HG03558 (cell line): ENCODE data around the gene GALNT6.
"Not testable (repeated sequence)": the region's sequence is repeated elsewhere in the genome, so short reads cannot be mapped to it uniquely, and the experiment has no call there.

Source experiments
- ATAC-seq: cut with Tn5 transposase; IDR thresholded peaks from one replicate; pipeline ENCODE4 v1.9.1; 2021; ENCODE audit warnings: moderate number of reproducible peaks; ENCODE audit not compliant: unreplicated experiment; ENCODE audit errors: extremely low read depth

The GALNT6 gene

DNA sequence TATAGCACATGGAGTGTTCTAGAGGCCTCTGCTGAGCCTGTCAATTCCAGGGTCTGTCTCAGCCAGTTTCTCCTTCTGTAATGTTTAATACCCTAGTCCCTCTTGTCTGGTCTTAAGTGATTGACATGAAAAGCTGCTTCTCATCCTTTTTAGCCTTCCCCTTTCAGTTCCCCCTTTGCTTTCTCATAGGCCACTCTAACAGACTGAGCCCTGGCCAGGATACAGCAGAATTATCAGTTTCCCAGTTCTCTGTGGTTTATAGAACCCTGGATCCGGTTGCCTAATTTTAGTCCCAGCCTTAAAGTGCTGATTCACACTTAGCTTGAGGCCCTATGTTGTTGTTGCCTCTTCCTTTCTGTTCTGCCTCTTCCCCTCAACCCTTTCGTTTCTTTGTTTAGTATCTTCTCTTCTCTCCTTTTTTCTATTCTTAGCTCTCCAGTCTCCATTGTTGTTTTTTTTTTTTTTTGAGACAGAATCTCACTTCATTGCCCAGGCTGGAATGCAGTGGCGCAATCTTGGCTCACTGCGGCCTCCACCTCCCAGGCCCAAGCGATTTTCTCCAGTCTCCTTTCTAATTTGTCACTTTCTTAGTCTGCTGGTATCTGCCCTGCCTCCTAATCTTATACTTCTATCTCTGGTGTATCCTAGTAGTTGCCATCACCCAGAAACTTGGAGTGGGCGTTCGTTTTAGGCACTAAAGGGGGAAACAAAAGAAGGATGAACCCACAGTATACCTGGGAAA lies 64.3 kb downstream of the GALNT6 start:
- ATAC-seq: no peak

DNA sequence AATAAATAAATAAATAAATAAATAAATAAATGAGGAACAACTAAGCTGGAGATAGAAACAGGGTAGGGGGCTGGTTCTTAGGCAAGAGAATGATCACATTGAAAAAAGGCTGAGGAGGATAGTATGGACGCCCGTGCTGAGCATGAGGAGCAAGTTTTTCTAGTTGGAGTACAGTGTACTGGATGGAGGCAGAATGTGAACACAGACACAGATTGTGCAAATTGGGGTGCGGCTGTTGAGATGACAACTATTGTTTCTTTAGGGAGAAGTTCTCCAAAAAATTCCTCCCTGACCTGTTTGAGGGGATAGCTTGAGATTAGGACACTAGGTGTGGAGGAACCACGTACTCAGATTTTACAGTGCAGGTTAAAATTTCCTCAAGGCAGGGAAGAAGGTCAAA lies 66.3 kb downstream of the GALNT6 start:
- no peak for ATAC-seq

DNA sequence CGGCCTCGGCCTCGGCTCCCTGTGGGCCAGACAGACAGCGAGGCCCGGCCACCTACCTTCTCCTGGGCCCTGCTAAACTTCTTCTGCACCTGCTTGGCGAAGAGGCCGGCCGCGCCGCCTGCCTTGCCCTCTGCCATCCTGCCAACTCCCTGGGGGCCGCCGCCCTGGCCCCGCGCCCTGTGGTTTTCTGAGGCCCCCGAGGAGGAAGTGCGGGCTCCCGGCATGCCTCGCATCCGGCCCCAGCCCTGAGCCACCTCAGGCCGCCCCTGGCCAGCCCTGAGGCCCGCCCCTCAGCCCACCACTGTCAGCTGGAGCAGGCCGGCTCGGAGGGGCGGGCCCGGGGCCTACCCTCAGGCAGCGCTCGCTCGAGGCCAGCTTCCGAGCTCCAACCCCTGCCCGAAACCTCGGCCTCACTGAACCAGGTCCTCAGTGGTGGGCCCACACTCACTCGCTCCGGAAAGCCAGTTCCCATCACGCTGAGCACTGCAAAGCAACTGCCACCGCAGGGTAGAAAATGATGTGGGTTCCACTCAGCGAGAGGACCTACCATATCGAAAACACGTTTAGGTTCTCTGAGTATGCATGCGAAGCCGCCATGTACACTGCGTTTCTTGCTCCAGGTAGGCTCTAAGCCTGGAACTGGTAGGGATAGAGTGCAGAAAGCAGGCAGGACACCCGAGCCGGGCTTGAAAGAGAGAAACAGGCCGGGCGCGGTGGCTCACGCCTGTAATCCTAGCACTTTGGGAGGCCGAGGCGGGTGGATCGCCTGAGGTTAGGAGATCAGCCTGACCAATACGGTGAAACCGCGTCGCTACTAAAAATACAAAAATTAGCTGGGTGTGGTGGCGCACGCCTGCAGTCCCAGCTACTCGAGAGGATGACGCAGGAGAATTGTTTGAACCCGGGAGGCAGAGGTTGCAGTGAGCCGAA lies 67.0 kb downstream of the GALNT6 start, which contains the start of gene BIN2:
Gene BIN2 (minus strand): TSS at position 209 of the 930 bp plus-strand sequence. CDS start 72 bp downstream, at position 137.
- ATAC-seq: no peak

DNA sequence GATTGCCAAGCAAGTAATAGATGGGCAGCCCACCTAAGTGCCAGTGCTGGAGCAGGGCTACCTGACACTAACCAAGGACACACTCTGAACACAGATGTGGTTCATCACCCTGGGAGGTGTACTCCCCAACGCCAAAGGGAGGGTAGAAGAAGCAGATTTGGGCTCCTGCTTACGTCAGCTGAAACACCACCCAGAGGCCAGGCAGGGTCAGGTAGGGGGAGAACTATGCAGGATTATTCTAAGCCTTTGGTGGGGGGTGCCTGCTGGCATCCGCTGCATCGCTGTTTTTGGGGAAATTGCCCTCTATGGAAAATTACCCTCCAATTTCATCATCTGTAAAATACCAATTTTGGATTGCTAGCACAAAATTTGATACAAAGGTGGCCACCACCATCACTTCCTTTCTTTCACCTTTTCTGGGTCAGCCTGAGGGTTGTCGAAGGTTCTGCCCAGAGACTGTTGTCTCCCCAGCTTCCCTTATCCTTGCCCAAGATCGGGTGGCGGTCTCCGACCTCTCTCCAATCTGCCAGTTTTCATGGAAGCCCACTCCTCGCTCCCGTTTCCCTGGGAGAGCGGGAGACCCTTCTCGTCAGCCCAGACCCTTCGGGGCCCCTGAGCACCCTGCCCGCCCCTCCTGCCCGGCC lies 67.8 kb downstream of the GALNT6 start:
- no peak for ATAC-seq

DNA sequence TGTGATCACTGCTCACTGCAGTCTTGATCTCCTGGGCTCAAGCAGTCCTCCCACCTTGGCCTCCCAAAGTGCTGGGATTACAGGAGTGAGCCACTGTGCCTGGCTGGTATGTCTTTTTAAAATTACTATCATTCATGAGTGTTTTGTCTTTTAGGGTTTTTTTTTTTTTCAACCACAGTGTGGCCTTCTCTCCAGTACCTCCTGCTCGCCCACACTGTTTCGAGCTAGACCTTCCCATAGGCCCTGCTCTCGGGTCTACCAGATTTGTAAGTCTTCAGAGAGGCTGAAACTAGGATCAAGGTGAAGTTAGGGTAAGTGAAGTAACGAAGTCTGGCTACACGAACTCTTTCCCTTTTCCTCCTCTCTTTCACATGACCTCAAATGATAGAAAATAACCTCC lies 68.8 kb downstream of the GALNT6 start:
- ATAC-seq: no peak

DNA sequence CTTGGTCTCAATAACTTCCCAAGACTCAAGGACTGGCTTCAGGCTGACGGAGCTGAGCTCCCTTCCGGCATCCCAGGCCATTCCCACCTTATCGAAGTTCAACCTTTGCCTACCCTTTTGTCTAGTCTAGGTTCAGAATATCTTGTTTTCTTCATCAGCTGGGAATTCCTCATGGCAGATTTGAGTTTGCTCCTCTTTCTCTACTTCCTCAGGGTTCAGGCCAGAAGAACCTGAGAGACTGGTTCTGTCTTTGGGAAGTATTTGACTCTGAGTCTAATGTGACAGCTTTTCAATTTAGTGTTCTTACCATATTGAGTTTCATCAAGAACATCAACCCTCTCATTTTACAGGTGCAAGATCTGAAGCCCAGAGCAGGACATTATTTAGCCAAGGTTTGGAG lies 69.3 kb downstream of the GALNT6 start:
- no peak for ATAC-seq

DNA sequence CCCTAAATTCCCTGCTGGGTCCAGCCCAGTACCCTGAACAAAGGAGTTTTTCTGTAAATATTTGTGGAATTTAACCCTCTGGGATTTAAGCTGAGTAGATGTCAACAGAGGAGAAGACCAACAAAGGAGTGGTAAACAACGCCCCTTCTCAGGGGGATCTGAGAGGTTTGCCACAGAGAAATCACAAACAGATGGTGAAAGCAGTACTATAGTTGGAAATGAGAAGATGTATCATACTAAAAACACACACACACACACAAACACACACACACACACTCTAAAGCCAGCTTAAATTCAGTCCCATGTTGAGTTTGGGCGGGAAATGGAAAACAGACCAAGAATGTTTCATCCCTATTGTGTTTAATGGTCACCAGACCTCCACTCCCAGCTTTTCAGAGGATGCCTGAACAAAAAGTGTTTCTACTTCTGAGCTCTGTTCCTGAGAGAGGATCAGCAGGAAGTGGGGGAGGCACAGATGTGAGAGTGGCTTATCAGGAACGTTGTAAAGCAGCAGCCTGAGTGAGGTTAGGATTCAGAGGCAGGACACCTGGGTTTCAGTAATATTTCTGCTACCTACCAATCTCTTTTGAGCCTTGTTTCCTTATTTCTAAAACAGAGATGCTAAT lies 70.4 kb downstream of the GALNT6 start:
- no peak for ATAC-seq

DNA sequence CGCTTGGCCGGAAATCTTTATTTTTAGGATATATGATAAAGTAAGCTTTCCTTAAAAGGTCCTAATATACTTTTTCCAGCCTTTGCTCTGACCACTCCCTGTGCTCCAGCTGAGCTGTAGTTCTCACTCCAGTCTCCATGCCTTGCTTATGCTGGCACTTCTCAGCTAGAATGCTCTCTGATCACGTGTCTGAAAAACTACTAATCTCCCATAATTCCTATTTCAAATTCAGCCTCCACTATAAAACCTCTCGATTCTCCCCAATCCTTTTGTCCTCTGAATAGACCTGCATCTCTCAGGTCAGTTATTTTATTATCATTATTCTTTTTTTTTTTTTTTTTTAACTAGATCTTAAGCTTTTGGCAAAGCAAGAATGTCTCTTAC lies 70.9 kb downstream of the GALNT6 start:
- no peak for ATAC-seq

DNA sequence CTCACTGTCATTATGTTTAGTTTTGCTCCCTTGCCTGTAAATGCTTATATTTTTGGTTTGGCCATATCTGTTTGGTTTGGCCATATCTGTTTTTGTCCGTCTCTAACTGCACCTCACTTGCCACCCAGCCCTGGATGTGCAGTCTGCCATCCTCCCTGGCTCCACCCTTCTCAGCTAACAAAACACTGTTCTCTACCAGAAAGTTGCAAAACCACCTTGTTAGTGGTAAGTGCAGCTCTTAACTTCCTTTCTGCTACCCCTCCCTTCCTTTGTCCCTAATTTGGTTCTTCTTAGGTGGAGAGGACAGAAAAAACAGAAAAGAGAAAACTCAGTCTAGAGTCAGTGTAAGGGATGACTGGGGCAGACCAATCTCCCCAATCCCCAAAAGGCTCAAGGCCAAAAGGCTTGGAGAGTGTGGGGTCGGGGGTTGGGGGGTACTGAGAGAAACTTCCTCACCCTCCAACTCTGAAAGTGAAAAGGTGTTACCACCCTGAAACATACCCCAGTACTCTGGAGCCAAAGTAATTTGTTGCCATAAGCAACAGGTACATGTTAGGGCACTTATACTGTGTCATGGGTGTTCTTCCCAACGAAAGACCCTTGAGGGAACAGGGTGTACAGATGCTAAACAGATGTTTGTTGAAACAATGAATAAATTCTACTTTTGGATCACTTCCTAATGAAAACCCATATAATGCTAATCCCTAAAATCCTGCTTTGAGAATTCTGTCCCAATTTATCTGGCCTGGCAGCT lies 72.2 kb downstream of the GALNT6 start:
- ATAC-seq: no peak

DNA sequence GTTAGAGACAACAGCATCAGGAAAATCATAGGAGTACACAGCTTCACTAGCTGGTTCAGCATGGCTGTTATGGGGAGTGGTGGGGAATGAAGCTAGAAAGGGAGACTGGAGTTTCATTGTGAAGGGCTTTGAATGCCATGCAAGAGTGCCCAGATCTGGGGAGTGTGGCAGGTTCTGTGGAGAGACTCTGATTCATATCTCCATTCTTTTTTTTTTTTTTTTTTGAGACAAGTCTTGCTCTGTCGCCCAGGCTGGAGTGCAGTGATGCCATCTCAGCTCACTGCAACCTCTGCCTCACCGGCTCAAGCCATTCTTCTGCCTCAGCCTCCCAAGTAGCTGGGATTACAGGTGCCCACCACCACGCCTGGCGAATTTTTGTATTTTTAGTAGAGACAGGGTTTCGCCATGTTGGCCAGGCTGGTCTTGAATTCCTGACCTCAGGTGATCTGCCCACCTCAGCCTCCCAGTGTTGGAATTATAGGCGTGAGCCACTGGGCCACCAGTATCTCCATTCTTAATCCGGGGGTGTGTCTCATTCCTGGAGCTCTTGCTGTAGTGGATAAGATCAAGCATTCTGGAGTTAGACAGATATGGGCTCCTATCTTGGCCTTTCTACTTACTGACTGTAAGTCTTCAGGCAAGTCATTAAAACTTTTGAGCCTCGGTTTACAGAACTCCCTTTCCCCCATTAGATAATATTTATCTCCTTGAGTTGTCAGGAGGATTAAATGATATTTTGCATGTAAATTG lies 73.0 kb downstream of the GALNT6 start:
- ATAC-seq: not testable (repeated sequence)

DNA sequence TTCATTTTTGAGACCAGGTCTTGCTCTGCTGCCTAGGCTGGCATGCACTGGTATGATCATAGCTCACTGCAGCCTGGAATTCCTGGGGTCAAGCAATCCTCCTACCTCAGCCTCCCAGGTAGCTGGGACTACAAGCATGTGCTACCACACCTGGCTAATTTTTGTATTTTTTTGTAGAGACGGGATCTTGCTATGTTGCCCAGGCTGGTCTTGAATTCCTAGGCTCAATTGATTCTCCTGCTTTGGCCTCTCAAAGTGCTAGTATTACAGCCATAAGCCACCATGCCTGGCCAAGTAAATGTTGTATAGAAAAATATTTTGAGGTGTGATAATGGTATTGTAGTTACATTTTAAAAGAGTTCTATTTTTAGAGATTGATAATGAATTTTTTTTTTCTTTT lies 79.8 kb downstream of the GALNT6 start:
- ATAC-seq: no peak

DNA sequence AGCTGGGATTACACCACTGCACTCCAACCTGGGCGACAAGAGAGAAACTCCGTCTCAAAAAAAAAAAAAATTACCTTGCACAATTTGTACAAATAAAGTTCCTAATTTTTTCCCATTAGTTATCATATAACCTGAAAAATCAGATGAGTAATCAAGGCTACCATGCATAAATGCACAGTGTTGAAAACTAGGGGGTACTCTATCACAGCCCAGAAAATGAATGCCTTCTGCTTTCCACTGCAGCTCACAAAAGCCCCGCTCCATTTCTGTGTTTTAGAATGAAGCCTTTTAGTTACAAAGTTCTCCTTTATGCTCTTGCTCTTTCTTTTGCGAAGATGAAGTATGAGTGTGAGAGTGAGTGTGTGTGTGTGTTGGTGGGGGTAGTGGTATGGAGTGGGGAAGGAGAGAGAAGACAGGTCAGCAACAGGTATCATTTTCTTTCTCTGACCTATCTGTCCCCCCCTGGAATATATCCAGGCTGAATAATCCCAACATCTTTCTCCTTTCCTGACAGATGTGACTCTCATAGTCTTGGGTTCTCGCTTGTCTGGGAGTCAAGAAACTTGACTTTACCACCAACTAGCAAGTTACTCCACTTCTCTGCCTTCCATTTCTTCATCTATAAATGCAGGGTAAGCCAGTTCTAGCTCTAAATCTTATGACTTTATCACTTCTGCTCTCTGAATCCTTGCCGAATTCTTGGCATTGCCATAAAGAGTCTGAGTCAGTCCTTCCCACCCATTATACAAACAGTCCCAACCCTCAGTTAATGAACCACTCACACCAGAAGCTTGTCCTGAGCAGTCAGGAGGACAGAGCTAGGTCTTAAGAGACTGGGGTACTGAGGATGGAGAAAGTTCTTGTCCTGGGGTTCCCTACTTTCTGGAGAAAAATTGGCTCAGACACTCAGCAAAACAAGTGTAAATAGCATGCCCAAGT lies 83.3 kb downstream of the GALNT6 start:
- no peak for ATAC-seq

DNA sequence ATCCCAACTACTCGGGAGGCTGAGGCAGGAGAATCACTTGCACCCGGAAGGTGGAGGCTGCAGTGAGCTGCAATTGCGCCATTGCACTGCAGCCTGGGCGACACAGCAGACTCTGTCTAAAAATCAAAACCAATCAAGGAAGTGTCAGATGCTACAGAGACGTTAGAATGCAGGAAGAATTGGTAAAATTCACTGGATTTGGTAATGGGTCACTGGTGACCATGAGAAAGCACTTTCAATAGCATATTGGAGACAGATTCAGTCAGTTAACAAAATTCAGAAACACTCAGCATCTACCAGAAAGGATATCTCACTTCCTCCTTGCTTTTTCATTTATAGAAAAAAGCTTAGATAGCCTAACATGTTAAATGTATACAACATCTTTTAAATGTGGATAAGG lies 84.7 kb downstream of the GALNT6 start:
- no peak for ATAC-seq
